Left ventricle myocardium superior (tissue), 1 donor: ENCODE data around the gene TRPM2. TPM values are rescaled to one million over a fixed set of nuclear protein-coding genes. Genes with fewer than 3 reads are reported as not detected.
A peak's percentile ranks its signal among the peaks of the same experiment; 100 is the strongest.
"Not testable (repeated sequence)": the region's sequence is repeated elsewhere in the genome, so short reads cannot be mapped to it uniquely, and the experiment has no call there.

Source experiments
- ATAC-seq: fragments of 200-7000 bp; cut with Tn5 transposase; one replicate; pipeline ENCODE4 v1.9.1; 2020; ENCODE audit warnings: mild to moderate bottlenecking, moderate library complexity
- DNase-seq: peaks from one replicate; pipeline ENCODE4 v3.0.0-alpha.2; 2020
- intact Hi-C: fragments of 100-400 bp; cut with micrococcal nuclease; formaldehyde crosslinking; loops from one replicate; pipeline ENCODE4 v1.11.0; 2022
- total RNA-seq: library from RNA; stranded (reverse); fragmentation: NEBNext Ultra II Directional; extraction: Animal tissue kit (Norgen Biotek cat#: 25700); gene quantifications from one replicate; pipeline ENCODE4 v1.2.1, GENCODE V29; 2021
- donor health status: DM: no; HTN: yes; CAD: no; lungs with severe emphysema.

TRPM2 gene
- total RNA-seq, 1 donor from 2014 or later, result 1.5 TPM

- DNase-seq (peak; percentile 56), ATAC-seq (no peak)
- intact Hi-C loops, result no loop called here
Observed at GRCh38 chr21:44463724-44464123, 110.3 kb downstream of the TRPM2 start.

GRCh38 chr21:44464351-44464750 is 110.9 kb downstream of the TRPM2 start:
- DNase-seq (peak; percentile 12), ATAC-seq (no peak)
- intact Hi-C loops, result no loop called here

GRCh38 chr21:44466351-44466954 is 113.0 kb downstream of the TRPM2 start:
- ATAC-seq (no peak), DNase-seq (peak; percentile 18)
- intact Hi-C loops, result no loop called here

- ATAC-seq, result no peak
- DNase-seq, result peak; percentile 20
- intact Hi-C loops, result no loop called here
Observed at GRCh38 chr21:44466996-44467858, 113.8 kb downstream of the TRPM2 start.

GRCh38 chr21:44467859-44468195 is 114.4 kb downstream of the TRPM2 start:
- DNase-seq (no peak), ATAC-seq (no peak)
- intact Hi-C loops, result no loop called here

- ATAC-seq, result no peak
- intact Hi-C loops, result no loop called here
- no peak for DNase-seq
Observed at GRCh38 chr21:44471341-44471740, 117.9 kb downstream of the TRPM2 start.

- no peak for ATAC-seq
- intact Hi-C loops, result no loop called here
- DNase-seq, result no peak
Observed at GRCh38 chr21:44471996-44472395, 118.6 kb downstream of the TRPM2 start.

- intact Hi-C loops, result no loop called here
- ATAC-seq, result no peak
- DNase-seq, result no peak
Observed at GRCh38 chr21:44473915-44474555, 120.6 kb downstream of the TRPM2 start.

- DNase-seq (no peak), ATAC-seq (no peak)
- intact Hi-C loops, result no loop called here
Observed at GRCh38 chr21:44475266-44475845, 121.9 kb downstream of the TRPM2 start.

GRCh38 chr21:44477131-44477530 is 123.7 kb downstream of the TRPM2 start:
- ATAC-seq, result no peak
- intact Hi-C loops, result no loop called here
- no peak for DNase-seq

GRCh38 chr21:44477712-44478111 is 124.3 kb downstream of the TRPM2 start:
- intact Hi-C loops, result no loop called here
- ATAC-seq (no peak), DNase-seq (no peak)

- peak; percentile 26 for ATAC-seq
- DNase-seq, result no peak
- intact Hi-C loops, result no loop called here
Observed at GRCh38 chr21:44478124-44478800, 124.8 kb downstream of the TRPM2 start.

GRCh38 chr21:44478801-44479167 is 125.4 kb downstream of the TRPM2 start:
- no peak for ATAC-seq

GRCh38 chr21:44479556-44480199 is 126.3 kb downstream of the TRPM2 start:
- intact Hi-C loops, ATAC-seq: not testable (repeated sequence)
- DNase-seq, result peak; percentile 55

More at GRCh38 chr21:44478801-44479167, 125.4 kb downstream of the TRPM2 start:
- DNase-seq, result no peak
- intact Hi-C loops, result no loop called here

GRCh38 chr21:44480200-44481053 is 127.0 kb downstream of the TRPM2 start:
- no peak for DNase-seq
- intact Hi-C loops, result no loop called here
- ATAC-seq, result no peak

GRCh38 chr21:44482581-44483287 is 129.3 kb downstream of the TRPM2 start:
- no peak for ATAC-seq
- DNase-seq, result no peak
- intact Hi-C loops, result no loop called here
